GM19043 (cell line): ENCODE data around the gene GDAP1L1.
A peak's percentile ranks its signal among the peaks of the same experiment; 100 is the strongest.
"Not testable (repeated sequence)": the region's sequence is repeated elsewhere in the genome, so short reads cannot be mapped to it uniquely, and the experiment has no call there.

ENCODE experiments used
- ATAC-seq: cut with Tn5 transposase; IDR thresholded peaks from one replicate; pipeline ENCODE4 v1.9.1; 2021; ENCODE audit warnings: low read depth; ENCODE audit not compliant: unreplicated experiment

Gene GDAP1L1

DNA sequence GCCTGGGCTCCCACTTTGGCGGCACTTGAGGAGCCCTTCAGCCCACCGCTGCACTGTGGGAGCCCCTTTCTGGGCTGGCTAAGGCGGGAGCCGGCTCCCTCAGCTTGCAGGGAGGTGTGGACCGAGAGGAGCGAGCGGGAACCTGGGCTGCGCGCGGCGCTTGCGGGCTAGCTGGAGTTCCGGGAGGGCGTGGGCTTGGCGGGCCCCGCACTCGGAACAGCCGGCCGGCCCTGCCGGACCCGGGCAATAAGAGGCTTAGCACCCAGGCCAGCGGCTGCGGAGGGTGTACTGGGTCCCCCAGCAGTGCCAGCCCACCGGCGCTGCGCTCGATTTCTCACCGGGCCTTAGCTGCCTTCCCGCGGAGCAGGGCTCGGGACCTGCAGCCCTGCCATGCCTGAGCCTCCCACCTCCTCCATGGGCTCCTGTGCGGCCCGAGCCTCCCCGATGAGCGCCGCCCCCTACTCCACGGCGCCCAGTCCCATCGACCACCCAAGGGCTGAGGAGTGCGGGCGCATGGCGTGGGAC, 52.0 kb downstream of the GDAP1L1 start:
- not testable (repeated sequence) for ATAC-seq

DNA sequence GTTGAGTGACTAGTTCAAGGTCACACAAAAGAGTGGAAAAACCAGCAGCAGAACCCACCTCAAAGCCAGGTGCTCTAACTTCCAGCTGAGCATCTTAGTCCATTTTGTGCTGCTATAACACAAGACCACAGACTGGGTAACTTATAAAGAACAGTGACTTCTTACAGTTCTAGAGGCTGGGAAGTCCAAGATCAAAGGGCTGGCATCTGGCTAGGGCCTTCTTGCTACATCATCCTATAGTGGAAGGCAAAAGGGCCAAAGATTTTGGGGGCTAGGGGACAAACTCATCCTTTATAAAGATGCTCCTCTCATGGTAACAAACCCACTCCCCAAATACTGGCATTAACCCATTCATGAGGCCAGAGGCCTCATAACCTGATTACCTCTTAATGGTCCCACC, 54.2 kb downstream of the GDAP1L1 start:
- ATAC-seq, result no peak

DNA sequence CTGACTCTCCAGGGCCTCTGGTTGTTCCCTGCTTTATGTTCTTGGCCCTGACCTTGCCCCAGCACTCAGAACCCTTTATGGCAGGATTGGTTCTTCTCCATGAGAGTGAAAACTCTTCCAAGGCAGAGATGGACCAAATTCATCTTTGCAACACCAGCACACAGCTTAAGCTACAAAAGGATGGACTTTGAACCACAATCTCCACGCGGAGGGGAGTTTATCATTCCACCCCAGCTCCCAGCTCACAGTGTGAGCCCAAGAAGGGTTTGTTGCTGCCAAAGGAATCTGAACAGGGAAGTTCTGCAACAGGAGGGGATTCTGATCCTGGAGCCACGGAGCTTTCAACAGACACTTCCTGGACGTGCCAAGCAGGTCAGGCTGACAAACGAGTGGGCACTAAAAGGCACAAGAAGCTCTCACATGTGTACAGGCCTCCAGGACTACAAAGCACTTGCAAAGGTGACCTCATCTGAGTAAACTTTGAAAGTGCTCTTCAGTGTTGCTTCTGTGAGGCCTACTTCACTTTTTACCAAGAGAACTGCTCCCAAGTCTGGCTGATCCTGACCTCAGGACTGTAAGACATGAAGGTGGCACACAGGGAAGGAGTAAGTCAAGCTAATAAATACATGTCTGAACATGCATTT, 55.0 kb downstream of the GDAP1L1 start:
- ATAC-seq, result no peak

DNA sequence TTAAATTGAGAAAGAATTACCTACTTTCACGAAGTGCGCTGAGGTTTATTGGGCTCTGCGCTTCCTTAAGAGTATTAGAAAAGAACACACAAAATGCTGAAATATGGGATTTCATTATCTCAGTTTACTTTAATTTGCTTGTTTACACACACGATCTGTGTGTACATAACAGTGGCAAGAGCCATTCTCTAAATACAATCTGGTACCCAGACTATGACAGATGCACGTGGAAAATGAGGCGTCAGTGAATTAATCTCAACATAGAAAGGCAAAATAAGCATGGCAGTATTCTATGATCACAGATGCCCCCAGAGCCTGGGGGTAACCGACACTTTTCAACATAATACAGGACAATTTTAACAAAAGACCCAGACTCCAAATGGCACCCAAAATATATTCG, 55.6 kb downstream of the GDAP1L1 start:
- ATAC-seq, result no peak

DNA sequence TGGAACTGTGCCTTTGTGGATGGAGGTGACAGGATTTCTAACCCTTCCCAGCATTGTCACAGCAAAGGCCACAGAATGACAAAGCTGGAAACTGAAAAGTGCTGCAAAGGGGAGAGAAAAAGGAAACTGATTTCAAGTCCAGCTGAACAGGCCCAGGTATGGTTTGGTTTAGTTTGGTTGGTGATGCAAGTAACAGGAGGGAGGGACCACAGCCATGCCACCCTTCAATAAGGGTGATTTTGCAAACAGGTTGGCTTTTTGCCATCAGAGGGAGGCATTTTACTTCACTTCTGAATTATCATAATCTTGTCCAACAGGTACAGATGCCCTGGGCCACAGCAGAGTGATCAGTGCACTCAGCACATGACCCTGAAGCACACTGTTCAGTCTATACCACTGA, 57.3 kb downstream of the GDAP1L1 start:
- no peak for ATAC-seq

DNA sequence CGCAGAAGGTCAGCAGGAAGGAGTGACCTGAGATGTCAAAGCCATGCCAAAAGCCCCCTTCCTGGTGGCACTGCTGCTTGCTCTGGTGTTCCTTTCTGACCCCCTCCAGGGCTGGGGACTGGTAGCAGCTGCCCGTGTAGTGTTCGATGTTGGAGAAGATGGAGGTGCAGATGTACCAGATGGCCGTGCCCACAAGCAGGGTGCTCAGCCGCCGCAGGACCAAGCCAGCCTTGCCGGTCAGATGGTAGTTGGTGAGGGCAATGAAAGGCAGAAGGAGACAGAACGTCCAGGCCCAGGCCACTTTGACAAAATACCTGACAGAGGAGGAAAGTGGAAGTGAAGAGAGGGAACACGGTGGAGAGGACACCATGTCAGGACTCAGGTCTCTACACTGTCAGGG, 59.8 kb downstream of the GDAP1L1 start:
- no peak for ATAC-seq

DNA sequence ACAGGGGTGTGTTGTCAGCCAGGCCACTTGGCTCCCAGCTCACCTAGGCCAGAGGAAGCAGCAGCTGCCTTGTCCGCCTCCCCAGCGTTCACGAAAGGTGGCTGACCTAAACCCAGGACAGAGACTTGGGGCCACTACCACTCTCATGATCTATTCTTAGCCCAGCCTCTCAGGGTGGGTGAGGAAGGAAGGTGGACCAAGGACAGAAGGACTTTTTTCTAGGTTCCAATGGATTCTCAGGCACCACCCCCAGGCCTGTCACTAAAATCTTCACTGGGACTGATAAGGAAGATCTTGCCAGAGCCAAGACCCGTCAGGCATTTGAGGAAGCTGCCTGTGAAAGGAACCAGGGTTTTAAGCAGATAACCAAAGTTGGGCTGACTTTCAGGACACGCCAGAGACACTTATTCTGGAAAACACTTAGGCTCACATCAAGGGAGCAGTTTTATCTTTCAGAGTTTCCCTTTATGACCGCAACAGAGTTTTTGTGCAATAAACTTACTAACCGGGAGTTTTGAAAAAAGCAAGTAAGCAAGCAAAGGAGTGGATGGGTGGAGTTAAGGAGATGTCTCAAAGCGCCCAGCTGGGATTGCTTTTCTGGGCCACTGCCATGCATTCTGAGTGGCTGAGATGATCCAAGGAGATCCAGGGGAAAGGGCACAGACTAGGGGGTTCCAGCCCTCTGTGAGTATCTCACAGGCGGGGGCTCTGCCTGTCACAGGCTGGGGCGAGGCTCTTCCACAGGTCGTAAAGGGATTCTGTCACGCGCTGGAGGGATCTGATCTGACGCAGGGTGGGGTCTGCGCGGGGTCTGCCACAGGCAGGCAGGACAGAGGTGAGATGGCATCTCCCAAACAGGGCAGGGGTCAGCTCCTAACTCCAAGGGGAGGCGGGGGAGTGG, 62.9 kb downstream of the GDAP1L1 start:
- no peak for ATAC-seq

DNA sequence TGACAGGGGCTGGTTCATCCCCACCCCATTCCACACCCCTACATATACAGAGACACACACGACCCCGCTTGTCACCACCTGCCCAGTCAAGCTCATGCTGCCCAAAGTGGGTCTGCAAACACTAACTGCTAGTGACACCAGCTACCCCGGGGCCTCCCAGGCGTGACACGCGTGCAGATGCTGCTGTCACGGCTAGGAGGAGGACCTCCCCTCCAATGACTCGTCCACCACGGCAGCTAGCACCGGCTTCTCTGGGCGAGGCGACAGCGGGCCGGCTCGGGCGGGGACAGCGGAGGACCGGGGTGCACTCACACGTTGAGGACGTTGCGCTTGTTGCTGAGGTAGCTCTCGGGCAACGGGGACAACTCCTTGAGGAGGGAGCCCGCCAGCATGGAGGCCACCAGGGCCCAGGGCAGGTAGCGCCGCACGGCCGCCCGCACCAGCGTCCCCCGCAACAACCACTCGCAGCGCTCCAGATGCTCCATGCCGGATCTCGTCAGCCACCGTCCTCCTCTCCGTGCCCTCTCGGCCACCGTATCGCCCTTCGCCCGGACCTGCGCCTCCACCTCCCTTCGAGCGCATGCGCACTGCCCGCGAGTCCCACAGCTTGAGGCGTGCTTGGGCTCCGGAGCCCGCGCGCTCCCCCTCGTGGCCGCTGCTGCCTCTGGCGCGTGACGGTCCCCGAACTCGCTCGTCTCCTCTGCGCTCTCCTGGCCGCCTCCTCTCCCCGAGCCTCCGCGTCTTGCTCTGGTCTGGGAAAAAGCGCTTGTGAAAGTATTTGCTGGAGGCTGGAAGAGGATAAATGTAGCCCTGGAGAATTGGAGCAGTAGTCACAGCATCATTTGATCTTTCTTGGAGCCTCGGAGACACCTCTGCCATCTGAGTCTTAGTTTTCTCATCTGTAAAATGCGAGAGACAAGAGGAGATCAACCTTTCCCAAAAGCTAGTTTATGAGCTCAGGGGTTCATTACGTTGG, 63.8 kb downstream of the GDAP1L1 start, which contains the start of gene FITM2:
FITM2 (minus strand) TSS at position 539 of the 976 bp plus-strand sequence; CDS start at position 485, 54 bp downstream.
- ATAC-seq, result peak; percentile 87

DNA sequence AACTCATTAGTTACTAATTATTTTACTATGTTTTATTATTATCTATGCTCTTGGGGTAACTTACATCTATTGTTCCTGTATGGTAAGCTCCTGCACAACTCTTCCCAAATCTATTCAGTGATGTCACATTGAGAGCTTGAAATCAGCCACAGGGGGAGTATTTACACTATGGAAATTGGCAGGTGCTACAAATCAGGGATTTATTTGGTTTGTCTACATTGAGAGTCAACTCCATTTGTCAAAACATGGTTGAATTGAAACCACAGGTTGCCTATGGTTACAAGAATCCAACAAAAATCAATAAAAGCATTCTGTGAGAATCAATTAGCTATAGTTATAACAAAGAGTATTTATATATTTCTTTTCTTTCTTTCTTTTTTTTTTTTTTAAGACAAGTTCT, 67.8 kb downstream of the GDAP1L1 start:
- no peak for ATAC-seq

DNA sequence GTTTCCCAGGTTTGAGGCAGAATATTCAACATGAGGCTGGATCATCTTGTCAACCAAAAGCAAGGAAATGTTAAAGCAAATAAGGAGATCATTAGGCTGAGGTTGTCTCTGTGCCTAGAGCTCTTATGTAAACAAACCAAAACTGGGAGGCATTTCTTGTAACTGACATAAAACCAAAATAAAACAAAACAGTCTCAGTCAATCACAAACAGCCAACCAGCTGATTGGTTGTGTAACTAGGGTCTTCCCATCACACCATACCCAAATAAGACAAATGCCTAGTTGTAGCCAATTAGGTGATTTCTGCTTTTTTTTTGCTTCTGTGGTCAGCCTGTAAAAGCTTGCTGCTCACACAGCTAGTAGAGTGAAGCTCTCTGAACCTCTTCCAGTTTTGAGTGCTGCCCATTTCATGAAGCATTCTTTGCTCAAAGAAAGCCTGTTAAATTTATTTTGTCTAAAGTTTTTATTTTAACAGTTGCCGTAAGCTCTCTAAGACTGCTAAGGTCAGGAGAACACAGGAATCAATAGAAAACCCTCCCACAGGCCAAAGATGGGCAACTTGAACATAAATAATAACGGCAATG, 72.8 kb downstream of the GDAP1L1 start:
- ATAC-seq, result no peak

DNA sequence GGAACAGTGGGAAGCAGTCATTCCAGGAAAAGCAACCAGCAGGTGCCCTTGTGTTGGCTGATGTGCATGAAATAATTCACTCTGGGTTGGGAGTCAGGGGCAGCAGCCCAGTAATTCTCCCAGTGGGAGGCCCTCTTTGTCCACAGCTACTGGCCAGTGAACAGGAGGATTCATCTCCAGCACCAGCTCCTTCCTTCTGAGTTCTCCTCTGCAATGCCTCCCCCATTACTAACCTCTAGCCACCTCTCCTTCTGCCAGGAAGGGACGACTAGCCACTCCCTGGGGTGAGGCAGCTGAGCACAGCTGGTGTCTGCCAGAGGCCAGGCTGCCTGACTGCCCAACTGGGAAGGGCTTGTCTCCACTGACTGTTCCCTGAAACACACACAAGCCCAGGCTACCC, 77.2 kb downstream of the GDAP1L1 start:
- no peak for ATAC-seq

DNA sequence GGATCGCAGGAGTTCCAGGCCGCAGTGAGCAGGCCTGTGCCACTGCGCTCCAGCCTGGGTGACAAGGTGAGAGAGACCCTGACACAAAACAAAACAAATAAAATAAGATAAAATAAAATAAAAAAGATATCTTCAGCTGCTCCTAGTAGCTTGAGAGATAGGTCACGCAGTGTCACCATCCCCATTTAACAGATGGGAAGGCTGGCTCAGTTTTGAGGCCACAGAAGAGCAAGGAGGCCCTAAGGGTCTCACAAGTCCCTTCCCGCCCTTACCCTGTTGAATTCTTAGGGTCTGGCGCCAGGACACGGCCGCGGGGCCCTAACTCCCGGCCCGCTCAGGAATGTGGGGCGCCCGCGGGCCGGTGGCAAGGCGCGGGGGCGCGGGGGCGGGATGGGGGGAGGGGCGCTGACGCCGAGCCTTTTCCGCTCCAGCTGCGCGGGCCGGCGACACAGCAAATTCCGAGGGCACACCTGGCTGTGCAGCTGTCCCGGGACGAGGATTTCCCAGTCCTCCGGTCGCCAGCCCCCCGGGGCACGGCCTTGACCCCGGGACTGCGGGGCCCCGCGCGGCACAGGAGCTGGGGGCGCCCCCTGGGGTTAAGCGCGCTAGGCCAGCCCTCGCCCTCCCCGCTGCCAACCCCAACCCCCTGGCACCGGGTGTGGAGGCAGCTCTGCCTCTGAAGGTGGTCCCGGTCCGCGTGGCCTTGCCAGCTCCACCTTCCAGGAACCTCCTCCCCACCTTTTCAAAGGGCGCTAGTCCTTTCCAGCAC, 79.5 kb downstream of the GDAP1L1 start:
- ATAC-seq, result no peak

DNA sequence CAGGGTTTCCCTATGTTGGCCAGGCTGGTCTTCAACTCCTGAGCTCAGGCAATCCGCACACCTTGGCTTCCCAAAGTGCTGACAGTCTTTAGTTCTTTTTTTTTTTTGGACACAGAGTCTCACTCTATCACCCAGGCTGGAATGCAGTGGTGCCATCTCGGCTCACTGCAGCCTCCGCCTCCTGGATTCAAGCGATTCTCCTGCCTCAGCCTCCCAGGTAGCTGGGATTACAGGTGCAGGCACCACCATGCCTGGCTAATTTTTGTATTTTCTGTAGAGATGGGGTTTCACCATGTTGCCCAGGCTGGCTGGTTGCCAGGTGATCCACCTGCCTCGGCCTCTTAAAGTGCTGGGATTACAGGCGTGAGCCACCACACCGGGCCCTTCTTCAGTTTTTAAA, 80.6 kb downstream of the GDAP1L1 start:
- not testable (repeated sequence) for ATAC-seq

DNA sequence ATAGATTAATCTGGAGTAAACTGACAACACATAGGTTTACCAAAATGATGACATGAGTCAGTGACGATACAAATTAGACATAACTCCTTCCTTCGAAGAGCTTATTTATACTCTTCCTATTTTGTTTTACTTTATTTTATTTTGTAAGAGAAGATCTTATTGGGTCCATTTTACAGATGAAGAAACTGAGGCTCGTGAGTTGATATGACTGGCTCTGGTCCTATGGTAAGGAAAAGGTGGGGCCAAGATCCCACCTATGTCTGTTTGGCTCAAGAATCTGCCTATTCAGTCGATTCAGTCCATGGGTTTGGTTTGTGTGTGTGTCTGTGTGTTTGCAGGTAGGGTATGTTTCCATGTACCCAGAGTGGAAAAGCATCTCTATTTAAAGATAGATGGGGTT, 81.3 kb downstream of the GDAP1L1 start:
- no peak for ATAC-seq
